NCI-H82 (cell line): Measurements from ENCODE around the gene FAM216A.
"Not testable (repeated sequence)": the region's sequence is repeated elsewhere in the genome, so short reads cannot be mapped to it uniquely, and the experiment has no call there.

ENCODE experiments used
- DNase-seq: peaks from one replicate; lab custom pipeline; 2025; lab: John Stamatoyannopoulos, UW

The FAM216A gene, protein sequence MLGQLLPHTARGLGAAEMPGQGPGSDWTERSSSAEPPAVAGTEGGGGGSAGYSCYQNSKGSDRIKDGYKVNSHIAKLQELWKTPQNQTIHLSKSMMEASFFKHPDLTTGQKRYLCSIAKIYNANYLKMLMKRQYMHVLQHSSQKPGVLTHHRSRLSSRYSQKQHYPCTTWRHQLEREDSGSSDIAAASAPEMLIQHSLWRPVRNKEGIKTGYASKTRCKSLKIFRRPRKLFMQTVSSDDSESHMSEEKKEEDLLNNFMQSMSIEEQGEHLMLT

DNA sequence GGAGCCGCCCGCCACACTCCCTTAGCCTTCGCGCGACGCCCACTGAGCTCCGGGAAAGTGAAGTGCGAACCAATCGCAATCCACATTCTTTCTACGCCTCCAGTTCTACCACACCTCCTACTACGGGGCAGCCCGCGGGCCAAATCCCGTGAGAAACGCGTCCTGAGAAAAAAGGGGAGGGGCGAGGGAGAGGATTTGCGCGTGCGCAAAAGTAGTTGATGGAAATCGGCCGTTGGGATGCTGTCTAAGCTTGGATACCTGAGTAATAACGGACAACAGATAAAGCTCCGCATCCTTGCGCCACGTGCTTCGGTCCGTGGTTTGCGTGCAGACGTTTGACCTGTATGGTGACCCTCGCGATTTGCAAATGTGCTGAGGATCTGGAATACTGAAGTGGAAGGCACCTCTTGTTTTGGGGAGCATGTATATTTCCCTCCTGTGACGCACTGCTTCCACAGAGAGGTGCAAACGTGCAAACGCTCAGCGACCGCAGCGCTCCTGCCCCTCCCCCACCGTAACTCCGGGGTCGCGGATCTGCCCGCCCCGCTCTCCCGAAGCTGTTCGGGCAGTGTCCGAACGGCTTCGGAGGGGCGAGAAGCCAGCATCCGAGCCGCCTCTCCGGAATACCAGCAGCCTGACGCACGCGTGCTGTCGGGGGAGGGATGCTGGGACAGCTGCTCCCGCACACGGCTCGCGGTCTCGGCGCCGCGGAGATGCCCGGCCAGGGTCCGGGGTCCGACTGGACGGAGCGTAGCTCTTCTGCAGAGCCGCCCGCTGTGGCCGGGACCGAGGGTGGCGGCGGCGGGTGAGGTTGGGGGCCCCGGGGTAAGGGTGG, at the start of gene FAM216A, which contains the start of gene GPN3:
FAM216A (plus strand) TSS at position 632 of the 835 bp plus-strand sequence; CDS start at position 663, 31 bp downstream.
GPN3 (minus strand) TSS at position 44 of the 835 bp plus-strand sequence. CDS start 54 bp downstream, outside the sequence.
- peak; percentile 100 for DNase-seq

DNA sequence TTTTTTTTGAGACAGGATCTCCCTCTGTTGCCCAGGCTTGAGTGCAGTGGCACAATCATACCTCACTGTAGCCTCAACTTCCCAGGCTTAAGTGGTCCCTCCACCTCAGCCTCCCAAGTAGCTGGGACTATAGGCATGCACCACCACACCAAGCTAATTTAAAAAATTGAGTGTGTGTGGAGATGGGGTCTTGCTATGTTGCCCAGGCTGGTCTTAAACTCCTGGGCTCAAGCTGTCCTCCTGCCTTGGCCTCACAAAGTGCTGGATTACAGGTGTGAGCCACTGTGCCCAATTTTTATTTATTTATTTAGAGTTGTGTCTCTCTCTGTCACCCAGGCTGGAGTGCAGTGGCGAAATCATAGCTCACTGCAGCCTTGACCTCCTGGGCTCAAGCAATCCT, 48.0 kb upstream of the FAM216A start:
- not testable (repeated sequence) for DNase-seq

DNA sequence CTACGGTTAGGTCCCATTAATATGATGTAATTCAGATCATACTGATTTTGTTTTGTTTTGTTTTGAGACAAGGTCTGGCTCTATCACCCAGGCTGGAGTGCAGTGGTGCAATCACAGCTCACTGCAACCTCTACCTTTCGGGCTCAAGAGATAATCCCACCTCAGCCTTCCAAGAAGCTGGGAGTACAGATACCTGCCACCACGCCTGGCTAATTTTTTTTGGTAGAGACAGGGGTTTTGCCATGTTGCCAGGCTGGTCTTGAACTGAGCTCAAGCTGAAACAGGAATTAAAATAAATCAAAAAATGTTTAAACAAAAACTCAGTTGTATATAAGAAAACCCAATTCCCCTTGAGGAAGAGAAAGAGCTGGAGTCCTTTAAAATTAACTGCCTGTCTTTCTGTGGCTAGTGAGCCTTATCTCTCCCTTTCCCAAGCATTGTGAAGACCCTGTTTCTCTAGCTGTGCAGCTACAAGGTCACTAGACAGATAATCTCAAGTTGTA, 47.4 kb upstream of the FAM216A start:
- peak; percentile 47 for DNase-seq

DNA sequence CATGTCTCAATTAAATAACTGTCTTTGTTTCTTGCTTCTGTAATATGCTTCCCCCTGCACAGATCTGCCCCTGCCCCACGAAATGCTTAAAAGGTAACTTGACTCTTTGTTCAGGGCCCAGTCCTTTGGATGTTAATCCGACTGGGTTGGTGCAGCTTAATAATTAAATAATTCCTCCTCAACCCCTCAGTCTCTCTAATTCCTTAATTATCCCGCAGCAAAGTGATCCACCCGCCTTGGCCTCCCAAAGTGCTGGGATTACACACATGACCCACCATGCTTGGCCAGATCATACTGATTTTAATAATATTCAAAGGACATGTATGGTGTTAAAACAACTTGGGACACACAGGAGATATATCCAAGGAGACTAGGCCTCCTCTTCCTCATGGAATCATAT, 46.9 kb upstream of the FAM216A start:
- peak; percentile 94 for DNase-seq

DNA sequence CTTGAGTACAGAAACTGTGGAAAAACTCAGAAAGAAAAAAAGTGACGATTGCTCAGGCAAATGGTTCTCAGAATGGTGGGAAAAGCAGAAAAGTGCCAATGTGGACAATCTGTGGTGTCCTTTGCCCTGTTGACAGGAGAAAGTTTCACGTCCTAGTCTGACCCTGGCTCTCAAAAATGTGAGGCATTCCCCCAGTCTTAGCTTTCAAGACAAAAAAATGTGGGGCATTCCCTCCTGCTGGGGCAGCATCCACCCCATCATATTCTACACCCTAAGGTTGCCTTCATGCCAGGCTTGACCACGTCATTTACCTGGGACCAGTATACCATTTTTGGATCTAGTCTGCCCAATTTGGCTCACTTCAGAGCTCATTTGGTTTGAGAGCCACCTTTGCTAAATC, 44.4 kb upstream of the FAM216A start:
- no peak for DNase-seq

DNA sequence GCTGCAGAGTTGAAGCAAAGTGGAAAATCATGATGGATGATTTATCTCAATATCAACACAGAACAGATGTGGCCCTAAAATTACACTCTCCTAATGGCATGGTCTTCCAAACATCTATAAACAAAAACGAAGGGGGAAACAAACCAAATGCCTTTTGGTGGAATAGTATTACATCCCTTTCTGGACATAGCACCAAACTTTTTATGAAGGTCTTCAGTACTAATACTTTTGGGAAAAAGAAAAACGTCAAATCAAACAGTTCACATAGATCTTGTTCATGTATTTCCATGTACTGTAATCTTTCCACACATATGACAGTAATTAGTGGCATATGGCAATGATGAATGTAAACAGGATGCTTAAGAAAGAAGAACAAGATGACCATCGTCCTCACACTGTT, 42.2 kb upstream of the FAM216A start:
- DNase-seq = peak; percentile 82

DNA sequence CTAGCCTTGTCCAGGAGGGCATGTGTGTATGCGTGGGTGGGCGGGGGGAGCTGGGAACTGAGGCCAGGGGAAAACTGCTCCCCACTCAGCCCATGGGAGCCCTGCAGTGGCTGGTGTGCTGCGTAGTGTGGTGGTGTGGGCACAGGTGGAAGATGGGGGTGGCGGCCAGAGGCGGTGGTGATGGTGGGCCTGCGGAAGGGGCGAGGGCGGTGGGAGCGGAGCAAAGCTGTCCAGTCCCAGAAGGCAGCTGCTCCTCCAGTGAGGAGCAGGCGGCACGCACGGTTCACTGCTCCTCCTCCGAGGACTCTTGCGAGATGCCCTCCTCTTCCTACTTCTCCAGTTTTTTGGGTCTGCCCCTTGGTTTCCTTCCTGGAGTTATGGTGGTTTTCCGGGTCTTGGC, 39.0 kb upstream of the FAM216A start:
- not testable (repeated sequence) for DNase-seq

DNA sequence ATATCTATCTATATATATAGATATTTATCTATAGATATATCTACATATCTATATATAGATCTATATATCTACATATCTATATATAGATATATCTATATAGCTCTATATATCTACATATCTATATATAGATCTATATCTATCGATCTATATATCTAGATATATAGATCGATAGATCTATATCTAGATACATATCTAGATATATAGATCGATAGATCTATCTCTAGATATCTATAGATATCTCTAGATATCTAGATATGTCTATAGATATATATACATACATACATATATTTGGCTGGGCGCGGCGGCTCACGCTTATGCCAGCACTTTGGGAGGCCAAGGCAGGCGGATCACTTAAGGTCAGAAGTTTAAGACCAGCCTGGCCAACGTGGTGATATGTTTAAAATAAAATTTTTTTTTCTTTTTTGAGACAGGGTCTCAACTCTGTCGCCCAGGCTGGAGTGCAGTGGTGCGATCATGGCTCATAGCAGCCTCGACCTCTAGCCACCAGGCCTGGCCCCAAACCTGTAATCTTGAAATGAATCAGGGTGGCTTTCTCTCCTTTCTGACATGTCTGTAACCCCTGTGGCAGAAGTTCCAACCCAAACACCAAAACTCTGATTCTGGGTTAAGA, 36.6 kb upstream of the FAM216A start:
- no peak for DNase-seq

DNA sequence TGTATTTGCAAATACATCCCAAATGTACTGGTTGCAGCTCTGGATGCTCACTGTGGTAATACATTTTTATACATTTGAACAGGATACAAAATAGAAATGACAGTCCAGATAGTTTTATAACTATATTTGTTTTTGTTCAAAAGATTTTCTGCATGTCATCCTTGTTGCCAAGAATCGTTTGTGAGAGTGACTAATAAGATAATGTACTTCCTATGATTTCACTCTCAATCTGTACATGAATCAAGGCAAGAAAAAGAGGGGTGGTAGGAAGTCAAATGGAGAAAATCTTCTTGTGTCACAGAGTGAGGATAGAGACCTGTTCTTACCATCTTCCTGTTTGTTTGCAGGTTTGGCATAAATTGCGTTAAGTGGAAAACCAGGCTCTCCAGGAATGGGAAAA, 32.4 kb upstream of the FAM216A start:
- no peak for DNase-seq

DNA sequence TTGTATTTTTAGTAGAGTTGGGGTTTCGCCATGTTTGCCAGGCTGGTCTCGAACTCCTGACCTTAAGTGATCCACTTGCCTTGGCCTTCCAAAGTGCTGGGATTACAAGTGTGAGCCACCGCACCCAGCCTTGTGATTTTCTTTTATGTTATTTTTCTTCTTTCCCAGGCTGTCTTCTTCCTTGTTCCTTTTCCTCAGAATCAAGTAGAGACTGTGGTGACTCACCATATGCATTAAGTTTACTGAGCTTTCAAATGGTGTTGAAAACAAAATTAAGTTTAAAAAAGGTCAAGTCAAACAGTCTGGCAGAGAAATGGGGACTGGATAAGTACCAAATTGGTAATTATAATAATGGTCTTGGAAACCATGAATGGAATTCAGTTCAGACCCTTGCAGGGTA, 24.2 kb upstream of the FAM216A start:
- no peak for DNase-seq

DNA sequence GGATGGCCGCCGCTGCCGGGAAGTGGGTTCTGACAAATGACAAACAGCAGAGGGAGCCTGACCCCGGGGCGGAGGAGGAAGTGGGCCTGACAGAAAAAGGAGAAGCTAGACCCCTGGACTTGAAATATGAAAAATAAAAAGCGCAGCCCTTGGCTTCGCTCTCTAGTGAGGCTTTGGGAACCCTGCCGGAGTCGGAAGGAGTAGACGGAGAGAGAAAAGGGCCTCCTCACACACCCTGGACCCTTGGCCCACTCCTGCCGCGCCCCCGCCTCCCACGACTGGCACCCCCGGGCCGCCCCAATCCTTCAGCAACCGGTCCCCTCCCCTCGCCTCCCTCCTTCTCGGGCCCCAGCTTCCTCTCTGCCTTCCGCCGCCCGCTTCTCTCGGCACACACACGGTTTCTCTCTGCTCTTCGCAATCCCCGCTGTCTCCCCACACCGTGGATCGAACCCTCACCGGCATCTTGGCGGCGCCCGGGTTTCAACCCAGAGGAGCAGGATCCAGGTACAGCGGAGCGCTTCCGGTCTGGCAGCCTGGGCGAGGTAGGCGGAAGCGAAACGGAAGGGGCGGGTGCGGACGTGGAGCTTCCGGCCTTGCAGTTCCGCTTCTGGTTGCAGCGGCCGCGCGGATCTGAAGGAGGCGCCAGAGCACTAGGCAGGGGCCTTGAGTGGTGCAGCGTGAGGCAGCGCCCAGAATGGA, 18.7 kb upstream of the FAM216A start, which contains the start of gene ARPC3:
ARPC3 (minus strand) TSS at position 539 of the 699 bp plus-strand sequence; CDS start at position 462, 77 bp downstream.
- DNase-seq = peak; percentile 97

DNA sequence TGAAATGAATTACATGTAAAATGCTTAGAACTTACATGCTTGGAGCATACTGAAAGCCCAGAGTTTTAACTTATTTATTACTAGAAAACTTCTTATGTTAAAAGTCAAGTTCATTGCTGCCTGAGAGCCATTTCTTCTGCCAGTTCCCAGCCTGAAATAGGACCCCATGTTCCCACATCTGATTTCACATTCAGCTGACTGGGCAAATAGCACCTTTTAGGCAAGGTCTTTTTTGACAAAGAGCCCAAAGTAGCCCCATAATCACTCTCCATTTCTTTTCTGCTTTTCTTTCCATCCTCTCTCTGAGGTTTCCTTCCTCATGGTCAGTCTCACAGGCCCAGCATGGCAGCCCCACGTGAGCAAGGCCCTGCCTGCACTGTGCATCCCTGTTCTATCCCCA, 17.4 kb upstream of the FAM216A start:
- DNase-seq = no peak

DNA sequence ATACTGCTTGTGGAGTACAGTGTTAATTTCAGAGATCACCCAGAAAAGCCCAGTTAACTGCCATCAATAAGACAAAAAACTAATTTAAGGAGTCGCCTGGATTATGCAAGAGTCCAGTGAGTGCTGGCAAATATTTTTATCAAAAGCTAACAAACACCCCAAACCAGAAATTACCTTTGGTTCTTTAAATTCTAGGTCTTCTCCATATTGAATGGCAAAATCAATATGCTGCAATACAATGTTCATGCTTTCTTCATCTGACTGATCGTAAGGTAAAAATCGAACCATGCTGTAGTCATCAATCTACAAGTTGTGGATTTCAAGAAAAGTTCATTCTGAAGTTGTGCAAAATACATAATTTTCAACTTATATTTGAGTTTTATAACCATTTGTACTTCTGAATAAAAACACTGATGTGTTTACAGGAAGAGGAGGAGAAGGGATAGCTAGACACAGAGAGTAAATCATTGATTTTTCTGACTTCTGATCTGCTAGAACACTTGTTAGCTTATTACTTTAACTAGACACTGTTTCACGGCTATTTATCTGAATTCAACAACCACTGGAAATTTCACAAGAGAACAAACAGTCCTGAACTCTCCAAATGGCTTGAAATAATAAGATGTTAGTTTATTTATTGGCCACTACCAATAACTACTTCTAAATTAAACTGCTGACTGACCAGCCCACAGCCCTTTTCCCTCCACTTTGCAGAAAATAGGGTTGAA, 14.9 kb upstream of the FAM216A start:
- DNase-seq = peak; percentile 27

DNA sequence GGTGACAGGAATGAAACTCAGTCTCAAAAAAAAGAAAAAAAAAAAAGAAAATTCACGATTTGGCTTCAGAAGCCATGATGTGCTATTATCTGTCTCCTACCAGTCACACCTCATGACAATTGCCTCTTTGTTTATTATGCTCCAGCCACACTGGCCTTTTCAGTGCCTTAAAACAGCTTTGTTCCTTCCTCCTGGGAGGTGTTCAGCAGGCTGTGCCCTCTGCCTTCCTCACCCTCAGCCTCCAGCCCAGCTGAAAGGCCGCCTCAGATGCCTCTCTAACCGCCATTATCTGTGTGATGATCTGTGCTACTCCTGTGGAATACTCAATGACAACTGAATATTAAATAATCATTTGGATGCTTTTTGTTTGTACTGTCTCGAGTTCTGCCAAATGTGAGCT, 9.9 kb upstream of the FAM216A start:
- DNase-seq = no peak

DNA sequence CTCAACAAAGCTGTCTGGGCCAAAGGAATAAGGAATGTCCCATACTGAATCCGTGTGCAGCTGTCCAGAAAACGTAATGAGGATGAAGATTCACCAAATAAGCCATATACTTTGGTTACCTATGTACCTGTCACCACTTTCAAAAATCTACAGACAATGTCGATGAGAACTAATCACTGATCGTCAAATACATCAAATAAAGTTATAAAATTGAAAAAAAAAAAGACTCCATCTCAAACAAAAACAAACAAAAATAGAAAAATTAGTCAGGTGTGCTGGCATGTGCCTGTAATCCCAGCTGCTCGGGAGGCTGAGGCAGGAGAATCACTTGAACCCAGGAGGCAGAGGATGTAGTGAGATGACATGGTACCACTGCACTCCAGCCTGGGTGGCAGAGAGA, 7.5 kb upstream of the FAM216A start:
- not testable (repeated sequence) for DNase-seq

DNA sequence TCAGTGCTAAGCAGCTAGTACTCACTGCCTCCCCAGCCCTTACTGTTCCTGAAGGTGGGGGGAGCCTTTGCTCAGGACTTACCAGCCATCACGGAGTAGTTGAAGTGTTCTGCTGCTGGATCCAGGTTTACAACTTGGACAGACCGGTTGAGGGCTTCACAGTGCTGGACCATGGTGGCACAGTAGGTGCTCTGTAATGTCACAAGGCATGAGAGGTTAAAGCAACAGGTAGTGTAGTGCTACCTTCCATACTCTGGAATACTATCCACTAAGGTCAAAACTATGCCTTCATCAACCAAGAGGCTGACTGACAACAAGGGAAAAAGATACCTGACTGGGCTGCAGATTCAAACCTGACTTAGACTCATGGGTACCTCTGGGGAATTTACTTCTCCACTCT, 3.6 kb upstream of the FAM216A start:
- DNase-seq = no peak

DNA sequence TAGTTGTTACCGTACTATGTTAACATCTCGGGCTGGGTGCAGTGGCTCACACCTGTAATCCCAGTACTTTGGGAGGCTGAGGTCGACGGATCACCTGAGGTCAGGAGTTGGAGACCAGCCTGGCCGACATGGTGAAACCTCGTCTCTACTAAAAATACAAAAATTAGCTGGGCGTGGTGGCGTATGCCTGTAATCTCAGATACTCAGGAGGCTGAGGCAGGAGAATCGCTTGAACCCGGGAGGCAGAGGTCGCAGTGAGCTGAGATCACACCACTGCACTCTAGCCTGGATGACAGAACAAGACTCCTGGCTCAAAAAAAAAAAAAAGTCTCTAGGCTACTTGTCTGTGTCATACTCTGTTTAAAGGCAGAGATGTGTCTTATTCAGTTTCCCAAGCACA, 2.9 kb upstream of the FAM216A start:
- not testable (repeated sequence) for DNase-seq

DNA sequence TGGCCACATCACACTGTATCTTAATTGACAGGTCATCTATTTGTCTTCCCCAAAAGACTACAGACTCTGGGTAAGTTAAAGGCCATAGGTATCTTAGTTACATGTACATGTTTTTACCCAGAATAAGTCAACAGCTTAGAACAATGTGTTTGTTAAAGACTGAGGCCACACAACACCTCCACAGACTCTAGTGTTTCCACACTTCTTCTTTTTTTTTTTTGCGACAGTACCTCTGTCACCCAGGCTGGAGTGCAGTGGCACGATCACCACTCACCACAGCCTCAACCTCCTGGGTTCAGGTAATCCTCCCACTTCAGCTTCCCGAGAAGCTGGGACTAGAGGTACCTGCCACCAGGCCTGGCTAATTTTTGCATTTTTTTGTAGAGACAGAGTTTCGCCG, 1.9 kb upstream of the FAM216A start:
- DNase-seq = no peak

DNA sequence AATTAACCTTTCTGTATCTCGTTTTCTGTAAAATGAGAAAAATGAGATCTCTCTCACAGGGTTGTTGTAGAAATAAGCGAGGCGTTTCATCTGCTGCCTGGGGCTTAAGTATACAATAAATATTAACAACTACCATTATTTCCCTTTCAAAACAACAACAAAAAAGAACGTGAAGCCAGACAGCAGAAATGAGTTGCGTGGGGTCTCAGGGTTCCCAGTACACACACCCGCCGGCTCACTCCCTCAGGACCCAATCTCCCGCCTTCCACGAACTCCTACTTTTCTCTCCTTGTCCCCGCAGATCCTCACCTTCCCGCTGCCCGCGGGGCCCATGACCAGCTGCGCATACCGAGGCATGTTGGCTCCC, 815 bp upstream of the FAM216A start:
- no peak for DNase-seq

DNA sequence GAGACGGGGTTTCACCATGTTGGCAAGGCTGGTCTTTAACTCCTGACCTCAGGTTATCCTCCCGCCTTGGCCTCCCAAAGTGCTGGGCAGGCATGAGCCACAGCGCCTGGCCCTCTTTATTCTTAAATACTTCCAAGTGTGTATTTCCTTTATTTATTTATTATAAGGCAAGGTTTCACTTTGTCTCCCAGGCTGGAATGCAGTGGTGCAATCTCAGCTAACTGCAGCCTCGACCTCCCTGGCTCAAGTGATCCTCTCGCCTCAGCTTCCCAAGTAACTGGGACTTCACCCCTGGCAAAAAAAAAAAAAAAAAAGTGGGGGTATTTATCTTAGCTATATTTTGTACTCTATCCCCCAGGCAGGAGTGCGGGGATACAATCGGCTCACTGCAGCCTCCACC, 6.8 kb downstream of the FAM216A start:
- no peak for DNase-seq
